ENCODE results near the gene RAF1.

Gene RAF1

GRCh38 chr3:12558706-12559105, 105.2 kb downstream of the RAF1 start:
- POLR2A ChIA-PET (ENCODE audit: low non-redundant PET) = no interaction called here
- no peak for TF ChIP-seq CTCF (conservative IDR thresholded peaks at IDR 0.05; ENCODE audit: low read depth)
- CTCF ChIA-PET = interaction anchor here (0.5 kb wide), 2 partner anchors 12 to 175 kb away, joined by 4 to 5 read pairs; no protein-coding TSS in a partner anchor

GRCh38 chr3:12557473-12558100, 106.3 kb downstream of the RAF1 start:
- ChIA-PET CTCF (no interaction called here), POLR2A (ENCODE audit: low non-redundant PET) (no interaction called here)
- no peak for DNase-seq (ENCODE audit: low spot score)
- TF ChIP-seq CTCF (conservative IDR thresholded peaks at IDR 0.05; ENCODE audit: low read depth) = no peak
- peak overlapping the region; percentile 95 for H3K27ac ChIP-seq

More at GRCh38 chr3:12558706-12559105, 105.2 kb downstream of the RAF1 start:
- no peak overlapping the region for H3K27ac ChIP-seq
- DNase-seq (ENCODE audit: low spot score) = no peak

GRCh38 chr3:12556690-12557472, 107.0 kb downstream of the RAF1 start, which contains the start of gene MKRN2:
Gene MKRN2, plus strand, starts transcription at chr3:12557087. Its CDS starts 64 bp downstream, at chr3:12557151.
- no peak for TF ChIP-seq CTCF (conservative IDR thresholded peaks at IDR 0.05; ENCODE audit: low read depth)
- ChIA-PET CTCF (interaction anchor here (0.7 kb wide), 1 partner anchor 1828 kb away, joined by 5 read pairs; no protein-coding TSS in a partner anchor), POLR2A (ENCODE audit: low non-redundant PET) (interaction anchor here (0.5 kb wide), 1 partner anchor 73 kb away, joined by 3 read pairs; the partner anchor contains the start of gene TSEN2)
- DNase-seq (ENCODE audit: low spot score) = peak; percentile 72
- peak within 1 kb of the TSS; percentile 95 for H3K27ac ChIP-seq

- POLR2A ChIA-PET (ENCODE audit: low non-redundant PET) = interaction anchor here (0.6 kb wide), 1 partner anchor 434 kb away, joined by 3 read pairs; no protein-coding TSS in a partner anchor
- CTCF ChIA-PET = interaction anchor here (0.7 kb wide), 1 partner anchor 1829 kb away, joined by 5 read pairs; no protein-coding TSS in a partner anchor
- DNase-seq (ENCODE audit: low spot score) = no peak
- peak overlapping the region; percentile 95 for H3K27ac ChIP-seq
- no peak for TF ChIP-seq CTCF (conservative IDR thresholded peaks at IDR 0.05; ENCODE audit: low read depth)
These were observed 107.6 kb downstream of the RAF1 start for GRCh38 chr3:12556314-12556689.

- peak overlapping the region; percentile 75 for H3K27ac ChIP-seq
- ChIA-PET POLR2A (ENCODE audit: low non-redundant PET) (no interaction called here), CTCF (interaction anchor here (0.6 to 0.7 kb wide), 2 partner anchors 708 to 1040 kb away, joined by 3 read pairs; no protein-coding TSS in a partner anchor)
- no peak for TF ChIP-seq CTCF (conservative IDR thresholded peaks at IDR 0.05; ENCODE audit: low read depth)
- no peak for DNase-seq (ENCODE audit: low spot score)
These were observed 110.0 kb downstream of the RAF1 start for GRCh38 chr3:12553921-12554391.

GRCh38 chr3:12549971-12550760, 113.8 kb downstream of the RAF1 start:
- TF ChIP-seq CTCF (conservative IDR thresholded peaks at IDR 0.05; ENCODE audit: low read depth) = no peak
- CTCF ChIA-PET = no interaction called here
- no peak overlapping the region for H3K27ac ChIP-seq
- no peak for DNase-seq (ENCODE audit: low spot score)
- POLR2A ChIA-PET (ENCODE audit: low non-redundant PET) = no interaction called here

Data from RWPE1 (cell line).